Measurements from ENCODE around the gene MYH10.

The MYH10 gene

GRCh38 chr17:8479431-8479947, 151.0 kb downstream of the MYH10 start:
- H3K9me3 ChIP-seq (ENCODE audit: insufficient read depth, low read length): no peaks in the 10 kb centered on the region; the same call in 1 of the 2 replicates
- no peak overlapping the region for H3K9ac ChIP-seq (ENCODE audit: low read length)
- H3K27me3 ChIP-seq (ENCODE audit: low read length): no peaks in the 10 kb centered on the region
- TF ChIP-seq CTCF (IDR thresholded peaks at IDR 0.05; ENCODE audit: insufficient read depth, low read length, poor library complexity, severe bottlenecking) (no peak), EZH2phosphoT487 (conservative IDR thresholded peaks at IDR 0.05; ENCODE audit: low read length) (no peak)
- H3K27ac ChIP-seq (ENCODE audit: low read depth, low read length): no peak overlapping the region
- H3K9me2 ChIP-seq (replicated peaks; ENCODE audit: insufficient read depth, low read length): no peaks in the 10 kb centered on the region
- no peak overlapping the region for H3K4me2 ChIP-seq (ENCODE audit: low read depth, low read length, poor library complexity, severe bottlenecking)
- H3K4me3 ChIP-seq (ENCODE audit: insufficient read depth, low read length, poor library complexity, severe bottlenecking): no peak overlapping the region
- no peaks in the 10 kb centered on the region for H4K20me1 ChIP-seq (ENCODE audit: low read depth, low read length)
- H3F3A ChIP-seq (ENCODE audit: insufficient read depth): no peaks in the 10 kb centered on the region
- no peak overlapping the region for H2AFZ ChIP-seq (ENCODE audit: low read depth, low read length, severe bottlenecking)
- H3K36me3 ChIP-seq (ENCODE audit: low read length): peaks cover 13% of the 10 kb centered on the region
- no peaks in the 10 kb centered on the region for H3K79me2 ChIP-seq (ENCODE audit: insufficient read depth, low read length)

GRCh38 chr17:8477715-8478441, 152.6 kb downstream of the MYH10 start:
- no peak overlapping the region for H3K27ac ChIP-seq (ENCODE audit: low read depth, low read length)
- no peak overlapping the region for H2AFZ ChIP-seq (ENCODE audit: low read depth, low read length, severe bottlenecking)
- no peaks in the 10 kb centered on the region for H3K36me3 ChIP-seq (ENCODE audit: low read length)
- no peaks in the 10 kb centered on the region for H3K79me2 ChIP-seq (ENCODE audit: insufficient read depth, low read length)
- no peak overlapping the region for H3K9ac ChIP-seq (ENCODE audit: low read length)
- H4K20me1 ChIP-seq (ENCODE audit: low read depth, low read length): no peaks in the 10 kb centered on the region
- H3K27me3 ChIP-seq (ENCODE audit: low read length): no peaks in the 10 kb centered on the region
- H3K4me2 ChIP-seq (ENCODE audit: low read depth, low read length, poor library complexity, severe bottlenecking): no peak overlapping the region
- H3F3A ChIP-seq (ENCODE audit: insufficient read depth): no peaks in the 10 kb centered on the region
- H3K9me2 ChIP-seq (replicated peaks; ENCODE audit: insufficient read depth, low read length): no peaks in the 10 kb centered on the region
- no peaks in the 10 kb centered on the region for H3K9me3 ChIP-seq (ENCODE audit: insufficient read depth, low read length)
- TF ChIP-seq EZH2phosphoT487 (conservative IDR thresholded peaks at IDR 0.05; ENCODE audit: low read length) (no peak), CTCF (IDR thresholded peaks at IDR 0.05; ENCODE audit: insufficient read depth, low read length, poor library complexity, severe bottlenecking) (no peak)
- H3K4me3 ChIP-seq (ENCODE audit: insufficient read depth, low read length, poor library complexity, severe bottlenecking): no peak overlapping the region

- Histone ChIP-seq H3K9ac (ENCODE audit: low read length) (no peak overlapping the region), H3K4me3 (ENCODE audit: insufficient read depth, low read length, poor library complexity, severe bottlenecking) (no peak overlapping the region), H3K9me3 (ENCODE audit: insufficient read depth, low read length) (no peaks in the 10 kb centered on the region), H3F3A (ENCODE audit: insufficient read depth) (no peaks in the 10 kb centered on the region), H4K20me1 (ENCODE audit: low read depth, low read length) (no peaks in the 10 kb centered on the region), H3K79me2 (ENCODE audit: insufficient read depth, low read length) (no peaks in the 10 kb centered on the region), H3K27me3 (ENCODE audit: low read length) (no peaks in the 10 kb centered on the region), H2AFZ (ENCODE audit: low read depth, low read length, severe bottlenecking) (no peak overlapping the region), H3K27ac (ENCODE audit: low read depth, low read length) (no peak overlapping the region), H3K36me3 (ENCODE audit: low read length) (no peaks in the 10 kb centered on the region), H3K4me2 (ENCODE audit: low read depth, low read length, poor library complexity, severe bottlenecking) (no peak overlapping the region), H3K9me2 (replicated peaks; ENCODE audit: insufficient read depth, low read length) (no peaks in the 10 kb centered on the region)
- TF ChIP-seq EZH2phosphoT487 (conservative IDR thresholded peaks at IDR 0.05; ENCODE audit: low read length) (no peak), CTCF (IDR thresholded peaks at IDR 0.05; ENCODE audit: insufficient read depth, low read length, poor library complexity, severe bottlenecking) (no peak)
Observed at GRCh38 chr17:8477171-8477570, 153.4 kb downstream of the MYH10 start.
